HG02981 (cell line): ENCODE measurements around the gene ACO1.

ENCODE experiments used
- ATAC-seq: cut with Tn5 transposase; IDR thresholded peaks from one replicate; pipeline ENCODE4 v1.9.1; 2021; ENCODE audit warnings: mild to moderate bottlenecking, moderate library complexity; ENCODE audit not compliant: unreplicated experiment

ACO1 gene

DNA sequence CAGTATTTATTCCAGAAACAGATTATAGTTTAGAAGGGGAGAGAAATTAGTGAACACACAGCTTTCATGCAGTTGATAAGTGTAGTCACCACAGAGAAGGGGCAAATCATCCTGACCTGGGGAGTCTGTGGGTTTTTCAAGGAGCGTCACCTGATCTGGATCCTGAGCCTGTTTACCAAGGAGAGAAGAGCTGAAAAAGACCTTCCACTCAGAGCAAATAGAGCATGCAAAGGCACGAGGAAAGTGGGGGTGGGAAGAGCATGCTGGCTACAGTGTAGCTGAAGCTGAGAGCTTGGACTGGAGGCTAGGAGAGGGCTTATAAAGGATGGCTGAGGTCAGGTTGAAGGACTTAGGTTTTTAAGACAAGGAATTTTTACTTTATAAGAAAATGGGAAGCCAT lies 30.4 kb downstream of the ACO1 start:
- no peak for ATAC-seq

- ATAC-seq, result no peak
Observed at GRCh38 chr9:32419921-32420320, 35.5 kb downstream of the ACO1 start.

DNA sequence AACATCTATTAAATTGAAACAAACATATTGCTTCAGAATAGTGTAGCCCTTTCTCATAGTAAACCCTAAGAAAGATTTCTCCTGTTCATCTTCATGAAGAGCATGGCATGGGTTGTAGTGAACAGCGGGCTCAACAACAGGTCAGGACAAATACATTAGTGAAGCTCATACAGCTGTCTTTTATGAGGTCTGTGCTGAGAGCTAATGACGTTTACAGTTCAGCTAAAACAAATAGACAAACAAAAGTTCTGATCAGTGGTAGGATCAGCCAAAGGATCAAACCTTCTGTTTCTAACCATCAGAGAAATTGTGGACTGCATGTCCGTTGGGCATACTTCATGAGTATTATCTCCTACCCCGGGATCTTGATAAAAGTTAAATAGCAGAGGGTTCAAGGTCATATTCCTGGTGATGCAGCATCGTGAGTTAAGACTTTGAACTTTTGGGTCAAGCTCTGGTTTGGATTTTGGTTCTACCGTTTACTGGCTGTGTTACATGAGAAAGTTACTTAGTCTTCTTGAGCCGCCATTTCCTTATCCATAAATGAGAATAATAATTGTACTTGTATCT lies 37.9 kb downstream of the ACO1 start:
- ATAC-seq, result no peak

- no peak for ATAC-seq
Observed at GRCh38 chr9:32423371-32423770, 38.9 kb downstream of the ACO1 start.

- no peak for ATAC-seq
Observed at GRCh38 chr9:32424616-32425015, 40.2 kb downstream of the ACO1 start.

- ATAC-seq, result peak; percentile 74
Observed at GRCh38 chr9:32426278-32426939, 42.0 kb downstream of the ACO1 start.

DNA sequence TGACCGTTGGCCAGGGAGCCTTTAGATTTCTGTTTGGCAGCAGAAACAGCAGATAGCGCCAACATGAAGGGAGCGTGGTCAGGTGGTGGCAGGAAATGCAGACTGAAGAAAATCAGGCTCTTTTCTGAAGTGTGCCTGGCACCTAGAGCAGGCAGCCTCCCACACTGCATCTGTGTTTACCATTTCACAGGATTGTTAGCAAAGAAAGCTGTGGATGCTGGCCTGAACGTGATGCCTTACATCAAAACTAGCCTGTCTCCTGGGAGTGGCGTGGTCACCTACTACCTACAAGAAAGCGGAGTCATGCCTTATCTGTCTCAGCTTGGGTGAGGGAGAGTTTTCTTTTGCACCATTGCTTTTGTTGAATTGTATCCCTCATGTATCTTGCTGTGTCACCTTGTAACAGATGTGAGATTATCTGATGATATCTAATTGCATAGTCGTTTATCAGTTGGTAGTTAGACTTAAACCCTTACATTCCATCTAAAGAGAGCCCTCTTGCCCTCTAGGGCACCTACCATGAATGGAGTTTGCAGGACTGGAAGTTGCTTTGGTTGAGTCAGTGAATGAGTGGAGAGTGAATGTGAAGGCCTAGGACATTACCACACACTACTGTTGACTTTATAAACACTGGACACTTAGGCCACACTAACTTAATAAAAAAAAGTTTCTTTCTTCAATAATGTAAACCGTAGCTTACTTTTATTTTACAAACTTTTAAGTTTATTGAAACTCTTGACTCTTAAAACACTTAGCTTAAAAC lies 42.8 kb downstream of the ACO1 start:
- ATAC-seq, result no peak

DNA sequence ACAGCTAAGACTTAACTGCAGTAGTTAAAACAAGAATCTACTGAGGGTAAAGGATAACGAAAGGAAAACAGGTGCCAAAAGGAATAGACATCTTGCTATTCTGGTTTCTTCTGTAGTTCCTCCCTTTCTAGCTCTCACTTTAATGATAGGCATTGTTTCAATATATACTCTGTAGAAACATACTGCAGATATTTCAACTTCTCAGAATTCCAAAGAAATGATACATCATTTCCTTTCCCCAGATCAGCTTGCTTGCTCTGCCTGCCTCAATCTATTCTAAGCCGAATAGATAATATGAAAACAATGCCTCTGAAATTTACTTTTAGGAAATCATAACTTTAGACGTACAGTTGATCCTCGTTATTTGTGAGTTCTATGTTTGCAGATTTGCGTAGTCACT lies 46.3 kb downstream of the ACO1 start:
- ATAC-seq, result no peak

DNA sequence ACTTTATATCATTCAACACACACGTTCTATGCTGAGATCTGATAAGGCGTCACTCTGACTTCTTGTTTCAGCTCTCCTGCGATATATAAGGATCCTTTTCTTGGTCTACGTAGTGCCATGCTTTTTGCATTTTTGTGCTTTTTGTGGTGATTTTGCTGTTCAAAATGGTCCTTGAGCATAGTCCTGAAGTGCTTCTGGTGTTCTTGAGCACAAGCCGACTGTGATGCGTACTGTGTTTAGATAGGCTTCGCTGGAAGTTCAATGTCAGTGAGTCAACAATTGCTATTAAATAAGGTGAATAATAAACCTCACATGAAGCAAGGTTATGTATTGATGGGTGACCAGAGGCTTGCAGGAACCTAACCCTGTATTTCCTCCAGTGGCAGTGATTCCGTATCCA lies 46.8 kb downstream of the ACO1 start:
- no peak for ATAC-seq

DNA sequence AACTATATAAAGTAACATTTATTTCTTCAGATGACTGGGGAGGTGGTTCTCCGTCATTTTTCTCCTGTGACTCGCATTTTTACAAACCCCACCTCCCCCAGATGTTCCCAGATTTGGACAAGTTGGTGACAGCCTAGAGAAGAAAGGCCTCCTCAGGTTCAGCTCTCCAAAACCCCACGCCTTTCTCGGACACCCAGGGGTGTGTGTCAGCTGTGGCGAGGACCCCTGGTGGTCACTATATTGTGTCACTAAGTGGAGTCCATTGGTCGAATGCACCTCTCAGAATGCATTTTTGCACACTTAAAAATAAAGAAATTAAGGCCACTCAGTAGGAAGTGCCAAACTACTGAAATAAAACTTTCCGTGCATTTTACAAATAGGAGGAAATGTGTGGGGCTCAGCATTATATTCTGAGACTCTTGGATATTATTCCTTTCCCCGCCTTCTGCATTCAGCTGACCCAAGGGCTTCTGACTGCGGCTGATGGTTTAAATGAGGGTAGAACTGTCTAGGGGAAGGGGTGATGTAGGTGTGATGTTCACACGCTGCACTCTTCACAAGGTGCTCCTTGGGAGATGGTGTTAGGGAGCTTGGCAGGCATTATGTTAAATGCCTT lies 47.6 kb downstream of the ACO1 start:
- ATAC-seq, result no peak

- no peak for ATAC-seq
Observed at GRCh38 chr9:32434892-32435291, 50.4 kb downstream of the ACO1 start.

- ATAC-seq, result no peak
Observed at GRCh38 chr9:32441678-32442077, 57.2 kb downstream of the ACO1 start.

GRCh38 chr9:32442433-32442832 lies 58.0 kb downstream of the ACO1 start:
- peak; percentile 69 for ATAC-seq

GRCh38 chr9:32449969-32450368 lies 65.5 kb downstream of the ACO1 start:
- ATAC-seq, result no peak

DNA sequence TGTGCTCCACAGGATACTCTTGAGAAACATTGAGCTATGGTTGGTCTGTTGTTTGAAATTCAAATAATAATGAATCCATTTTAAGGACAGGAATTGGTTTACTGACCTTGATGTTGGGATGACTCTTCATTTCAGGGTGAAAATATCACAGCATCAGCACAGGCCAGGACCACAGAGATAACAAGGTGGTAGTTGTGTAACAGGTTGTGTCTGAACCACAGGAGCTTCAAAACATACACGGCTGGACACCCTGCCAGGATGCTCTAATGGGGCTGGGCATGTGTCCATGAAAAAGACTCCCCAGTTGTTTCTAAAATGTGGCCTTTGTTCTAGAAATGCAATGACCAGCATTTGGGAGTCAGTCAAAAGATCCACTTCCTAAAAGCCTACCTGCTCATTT lies 69.8 kb downstream of the ACO1 start:
- ATAC-seq, result no peak

DNA sequence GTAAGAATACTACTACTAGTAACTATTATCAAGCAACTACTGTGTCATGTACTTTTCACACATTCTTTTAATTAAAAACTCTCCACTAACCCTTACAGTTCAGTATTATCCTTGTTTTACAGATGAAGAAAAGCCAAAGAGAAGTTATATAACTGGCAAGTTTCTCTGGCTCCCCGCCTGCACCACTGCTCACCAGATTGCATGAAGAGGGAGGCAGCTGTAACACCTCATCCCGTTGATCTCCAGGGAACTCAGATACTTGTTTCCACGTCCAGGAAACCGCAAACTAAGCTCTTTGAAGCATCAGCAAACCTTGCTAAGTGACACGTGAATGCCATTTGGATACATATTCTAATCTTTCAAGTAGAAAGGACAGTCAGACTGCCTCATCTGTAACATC lies 71.3 kb downstream of the ACO1 start:
- no peak for ATAC-seq

DNA sequence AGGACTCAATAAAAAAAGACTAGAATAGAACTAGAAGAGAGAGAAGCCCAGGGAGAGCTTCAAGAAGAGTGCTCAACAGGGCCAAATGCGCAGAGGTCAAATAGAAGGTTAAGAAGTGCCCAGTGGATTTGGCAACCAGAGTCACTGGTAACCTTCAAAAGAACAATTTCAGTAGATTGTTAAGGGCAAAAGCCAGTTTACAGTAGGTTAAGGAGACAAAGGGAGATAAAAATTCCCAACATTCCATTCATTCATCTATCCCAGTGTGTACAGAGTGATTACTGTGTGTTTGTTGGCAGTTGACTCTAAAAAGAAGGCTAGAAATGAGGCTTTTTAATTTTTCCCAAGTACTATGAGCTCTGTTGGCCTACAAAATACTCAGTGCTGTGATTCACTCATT lies 72.1 kb downstream of the ACO1 start:
- no peak for ATAC-seq

DNA sequence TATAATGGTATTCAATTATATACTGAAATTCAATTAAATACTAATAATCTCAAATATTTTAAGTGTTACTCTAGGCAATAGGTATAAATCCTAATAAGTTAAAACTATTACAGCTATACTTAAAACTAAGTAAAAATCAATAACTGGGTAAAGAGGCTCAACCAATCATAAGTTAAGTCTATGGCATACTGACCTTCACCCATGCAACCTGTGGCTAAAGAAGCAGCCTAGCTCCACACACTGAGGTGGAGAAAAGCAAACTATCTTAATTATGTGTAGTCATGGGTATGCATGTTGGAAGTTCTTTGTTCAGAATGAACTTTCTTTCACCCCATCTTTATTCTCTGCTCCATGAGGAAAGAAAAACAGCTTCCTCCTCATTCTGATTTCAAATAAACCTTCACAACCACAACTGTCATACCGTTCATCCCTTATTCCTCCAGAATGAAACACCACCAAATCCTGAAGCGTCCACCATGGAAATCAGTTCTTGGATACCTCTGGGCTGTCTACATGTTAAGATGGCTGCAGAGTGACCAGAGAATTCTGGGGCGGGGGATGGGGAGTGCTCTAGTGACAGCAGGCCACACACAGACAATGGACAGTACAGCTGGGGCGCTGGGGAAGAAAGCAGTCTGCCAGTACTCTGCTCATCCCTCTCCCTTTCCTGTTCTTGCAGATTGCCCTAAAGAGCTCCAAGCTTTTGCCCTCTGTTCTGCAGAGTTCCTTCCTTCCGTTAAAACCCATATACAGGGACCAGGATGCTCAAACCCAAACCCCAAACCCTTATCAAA lies 79.3 kb downstream of the ACO1 start:
- no peak for ATAC-seq

DNA sequence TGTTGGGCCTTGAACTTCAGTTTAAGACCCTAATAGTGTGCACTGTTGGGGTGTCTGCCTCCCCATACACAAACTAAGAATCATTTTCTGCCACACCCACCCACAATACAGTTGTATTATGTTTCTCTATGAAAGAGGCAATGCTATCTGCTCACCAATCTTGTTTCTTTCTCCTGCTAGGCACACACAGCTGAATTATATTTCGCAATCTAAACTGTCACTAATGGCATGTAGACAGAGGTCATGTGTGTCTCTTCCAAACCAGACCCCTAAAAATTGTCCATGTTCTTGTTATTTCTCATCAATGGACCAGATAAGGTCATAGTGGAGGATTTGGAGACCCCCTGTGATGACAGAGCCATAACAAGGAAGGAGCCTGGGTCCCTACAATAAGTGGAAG lies 84.3 kb downstream of the ACO1 start:
- ATAC-seq, result no peak

DNA sequence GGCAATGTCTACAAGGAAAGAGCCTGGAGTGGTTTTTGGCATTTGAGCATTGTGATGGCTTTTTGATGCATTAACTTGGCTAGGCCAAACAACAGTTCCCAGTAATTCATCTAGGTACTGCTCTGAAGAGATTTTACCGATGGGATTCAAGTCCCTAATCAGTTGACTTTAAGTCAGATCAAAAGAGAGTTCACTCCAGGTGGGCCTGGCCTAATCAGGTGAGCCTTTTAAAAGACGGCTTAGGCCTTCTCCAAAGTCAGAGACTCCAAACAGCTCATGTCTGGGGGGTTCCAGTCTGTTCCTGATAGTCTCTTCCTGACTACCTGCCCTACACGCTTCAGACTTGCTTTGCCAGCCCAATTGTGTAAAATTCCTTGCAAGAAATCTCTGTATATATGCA lies 87.9 kb downstream of the ACO1 start:
- no peak for ATAC-seq

- ATAC-seq, result no peak
Observed at GRCh38 chr9:32483343-32483742, 98.9 kb downstream of the ACO1 start.
